Adrenal gland (tissue), 12 donors: ENCODE data around the gene RANBP10. TPM values are rescaled to one million over a fixed set of nuclear protein-coding genes. Genes with fewer than 3 reads are reported as not detected.
"Not testable (repeated sequence)": the region's sequence is repeated elsewhere in the genome, so short reads cannot be mapped to it uniquely, and the experiment has no call there.

ENCODE experiments used
- DNase-seq, 7 donors: peaks; one replicate each; pipeline ENCODE4 v3.0.0-alpha.2; 2019 to 2020
- H3K27ac ChIP-seq, 5 donors: fragments of 200-600 bp; sonication (generic) in 4 of 5; 1 replicate in 3 of 5; 2 replicates in 2 of 5; pipeline versions ENCODE4 v1.5.1 to v1.8.0; 2016 to 2020; ENCODE audit warnings: mild to moderate bottlenecking in 1 of 5
- H3K27me3 ChIP-seq: fragments of 200-600 bp; 2 replicates; pipeline ENCODE4 v1.8.0; 2021
- H3K36me3 ChIP-seq, 2 donors: fragments of 200-600 bp; replicated peaks in 1 of 2; 1 replicate in 1 of 2; 2 replicates in 1 of 2; pipeline versions ENCODE4 v1.5.1 to v1.8.0; 2018 to 2022
- H3K4me1 ChIP-seq, 2 donors: fragments of 200-600 bp; replicated peaks in 1 of 2; 1 replicate in 1 of 2; 2 replicates in 1 of 2; pipeline versions ENCODE4 v1.5.1 to v1.8.0; 2018 to 2021
- H3K4me3 ChIP-seq, 4 donors: fragments of 200-600 bp; sonication (generic) in 3 of 4; one replicate each; pipeline ENCODE4 v1.5.1; 2016 to 2018
- H3K9me3 ChIP-seq, 3 donors: fragments of 200-600 bp; sonication (generic) in 1 of 3; replicated peaks in 1 of 3; 1 replicate in 2 of 3; 2 replicates in 1 of 3; pipeline versions ENCODE4 v1.5.1 to v1.8.0; 2016 to 2021
- CTCF ChIP-seq, 6 experiments: fragments of 450-650 bp in 4 of 6; fragments of 200-600 bp in 2 of 6; sonication (generic) in 1 of 6; IDR thresholded peaks; 1 replicate in 5 of 6; 2 replicates in 1 of 6; pipeline versions ENCODE4 v1.5.1 to v1.8.0; 2016 to 2021; ENCODE audit warnings: antibody characterized with exemption in 6 of 6, mild to moderate bottlenecking in 2 of 6, moderate library complexity in 1 of 6
- POLR2A ChIP-seq, 2 donors: fragments of 450-650 bp; IDR thresholded peaks; one replicate each; pipeline ENCODE4 v1.6.1; 2017; ENCODE audit warnings: antibody characterized with exemption in 2 of 2, mild to moderate bottlenecking in 2 of 2, moderate library complexity in 1 of 2
- WGBS, 4 donors: extraction: QIAGEN DNeasy Blood & Tissue Kit in 2 of 4; methylation state at CpG; one replicate each; pipeline versions ENCODE4 v1.1.5 to v1.1.7; 2013 to 2017; 5-methylcytosine and 5-hydroxymethylcytosine counted together
- intact Hi-C, 2 donors: fragments of 100-400 bp; cut with DNase I; formaldehyde crosslinking; loops; one replicate each; pipeline versions ENCODE4 v1.14.1 to v1.15.0; 2022 to 2023
- polyA plus RNA-seq, 3 donors: library from polyadenylated mRNA; stranded (reverse); fragments of 200-250 nt in 2 of 3; fragments of 350-450 nt in 1 of 3; fragmentation: Illumina TruSeq in 1 of 3; extraction: RNeasy Lipid Tissue Mini Kit (QIAGEN cat#74804) in 1 of 3; gene quantifications; one replicate each; pipeline ENCODE4 v1.2.3, GENCODE V29; 2013 to 2014
- total RNA-seq, 9 donors: library from RNA; depleted of rRNA in 4 of 9; stranded (reverse); fragments of >200 nt in 4 of 9; fragments of 120-200 nt in 1 of 9; fragmentation: NEBNext Ultra II Directional in 1 of 9; extraction: Animal tissue kit (Norgen Biotek cat#: 25700) in 1 of 9; gene quantifications; one replicate each; pipeline versions ENCODE4 v1.1.0 to v1.2.4, GENCODE V29; 2013 to 2023
- donor health status: healthy with polysubstance abuse.
- donor health status: Bipolar disorder and iron deficiency.
- donor health status: DM: yes; HTN: yes; CAD: no.
- donor health status: DM: no; HTN: no; CAD: no.
- donor health status: DM: no; HTN: no; CAD: no.
- donor health status: DM: yes; HTN: yes; CAD: no.

RANBP10 gene
- total and polyA plus RNA-seq, 12 donors: 9.4 to 74.1 (median 21.6) TPM

GRCh38 chr16:67841816-67842508, 35.6 kb upstream of the RANBP10 start, which contains the start of gene THAP11:
TSS of gene THAP11 (plus strand) at chr16:67842320. CDS start at chr16:67842555, 235 bp downstream.
- Histone ChIP-seq H3K27me3 (no peaks in the 10 kb centered on the region), H3K4me1 (peaks cover 32 to 36% of the 10 kb centered on the region in 2 donors), H3K4me3 (peak within 1 kb of the TSS; percentile 52 to 94 (median 70)), H3K36me3 (no peaks in the 10 kb centered on the region), H3K9me3 (no peaks in the 10 kb centered on the region), H3K27ac (peak within 1 kb of the TSS; percentile 94 to 100 (median 98))
- DNase-seq: peak; percentile 93 to 98 (median 95)
- 0 to 1% (median 1%) methylated on average over 14 to 83 of the region's 83 CpGs for WGBS, 4 donors
- intact Hi-C loops: no loop called here
- peak; percentile 70 to 93 (median 90) for TF ChIP-seq CTCF (IDR thresholded peaks at IDR 0.05)
- TF ChIP-seq POLR2A (IDR thresholded peaks at IDR 0.05): peak; percentile 34 to 64

- H3K36me3 ChIP-seq: no peaks in the 10 kb centered on the region
- no peak for DNase-seq
- intact Hi-C loops: no loop called here
- no peak for TF ChIP-seq CTCF (IDR thresholded peaks at IDR 0.05)
- no peak for TF ChIP-seq POLR2A (IDR thresholded peaks at IDR 0.05)
- peaks cover 31 to 36% of the 10 kb centered on the region in 2 donors for H3K4me1 ChIP-seq
- H3K27me3 ChIP-seq: no peaks in the 10 kb centered on the region
- WGBS, 4 donors: 45 to 55% (median 50%) methylated on average over 15 to 17 of the region's 17 CpGs
- H3K4me3 ChIP-seq: peak overlapping the region in 2 of 4 donors; percentile 75 to 94
- H3K9me3 ChIP-seq: no peaks in the 10 kb centered on the region
- peak overlapping the region in 4 of 5 donors; percentile 94 to 100 (median 98) for H3K27ac ChIP-seq
These were observed 34.9 kb upstream of the RANBP10 start for GRCh38 chr16:67841198-67841815.

GRCh38 chr16:67837811-67838210, 31.5 kb upstream of the RANBP10 start:
- Histone ChIP-seq H3K4me3 (no peak overlapping the region), H3K27me3 (no peaks in the 10 kb centered on the region), H3K27ac (no peak overlapping the region), H3K4me1 (peaks cover 13 to 15% of the 10 kb centered on the region in 2 donors), H3K9me3 (no peaks in the 10 kb centered on the region), H3K36me3 (no peaks in the 10 kb centered on the region)
- no peak for TF ChIP-seq CTCF (IDR thresholded peaks at IDR 0.05)
- TF ChIP-seq POLR2A (IDR thresholded peaks at IDR 0.05): no peak
- intact Hi-C loops: no loop called here
- no peak for DNase-seq
- 80 to 89% (median 85%) methylated on average over 2 of the region's 2 CpGs for WGBS, 4 donors

GRCh38 chr16:67837190-67837589, 30.8 kb upstream of the RANBP10 start:
- DNase-seq, H3K9me3 ChIP-seq, intact Hi-C loops, H3K4me3 ChIP-seq, H3K27me3 ChIP-seq, H3K27ac ChIP-seq, H3K36me3 ChIP-seq: not testable (repeated sequence)
- peaks cover 15 to 19% of the 10 kb centered on the region in 2 donors for H3K4me1 ChIP-seq
- WGBS, 4 donors: 82 to 91% (median 88%) methylated on average over 10 of the region's 10 CpGs
